GF-D8 (cell line): ENCODE results near the gene XRCC6.
"Not testable (repeated sequence)": the region's sequence is repeated elsewhere in the genome, so short reads cannot be mapped to it uniquely, and the experiment has no call there.

ENCODE experiments used
- DNase-seq: peaks from one replicate; lab custom pipeline; 2025; lab: John Stamatoyannopoulos, UW

The XRCC6 gene

DNA sequence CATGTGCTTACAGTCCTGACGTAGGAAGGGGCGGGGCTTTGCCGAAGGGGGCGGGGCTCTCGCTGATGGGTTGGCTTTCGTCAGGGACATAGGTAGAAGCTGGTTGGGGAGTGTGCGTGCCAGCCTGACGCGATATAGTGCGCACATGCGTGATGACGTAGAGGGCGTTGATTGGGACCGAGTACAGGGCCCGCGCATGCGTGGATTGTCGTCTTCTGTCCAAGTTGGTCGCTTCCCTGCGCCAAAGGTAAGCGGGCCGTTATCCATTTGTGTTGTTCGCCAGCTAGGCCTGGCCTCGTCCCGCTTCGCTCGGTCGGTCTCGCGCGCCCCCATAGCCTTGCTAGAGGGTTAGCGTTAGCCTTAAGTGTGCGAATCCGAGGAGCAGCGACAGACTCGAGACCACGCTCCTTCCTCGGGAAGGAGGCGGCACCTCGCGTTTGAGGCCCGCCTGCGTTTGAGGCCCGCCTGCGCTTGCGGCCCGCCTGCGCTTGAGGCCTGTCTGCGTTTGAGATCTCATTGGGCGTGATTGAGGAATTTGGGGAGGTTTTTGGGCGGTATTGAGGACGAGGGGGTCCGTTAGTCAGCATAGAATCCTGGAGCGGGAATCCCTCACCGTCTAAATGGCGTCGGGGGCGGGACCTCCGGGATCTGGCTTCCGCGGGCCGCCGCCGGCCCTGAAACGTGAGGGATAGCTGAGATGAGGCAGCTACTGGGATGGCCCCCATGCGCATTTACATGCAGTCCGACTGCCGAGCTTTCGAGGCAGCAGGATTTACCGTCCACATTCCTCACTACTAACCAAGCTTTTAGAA lies at the start of gene XRCC6:
XRCC6 (plus strand) TSS at position 197 of the 812 bp plus-strand sequence. CDS start 710 bp downstream, outside the sequence.
- DNase-seq: peak; percentile 98

DNA sequence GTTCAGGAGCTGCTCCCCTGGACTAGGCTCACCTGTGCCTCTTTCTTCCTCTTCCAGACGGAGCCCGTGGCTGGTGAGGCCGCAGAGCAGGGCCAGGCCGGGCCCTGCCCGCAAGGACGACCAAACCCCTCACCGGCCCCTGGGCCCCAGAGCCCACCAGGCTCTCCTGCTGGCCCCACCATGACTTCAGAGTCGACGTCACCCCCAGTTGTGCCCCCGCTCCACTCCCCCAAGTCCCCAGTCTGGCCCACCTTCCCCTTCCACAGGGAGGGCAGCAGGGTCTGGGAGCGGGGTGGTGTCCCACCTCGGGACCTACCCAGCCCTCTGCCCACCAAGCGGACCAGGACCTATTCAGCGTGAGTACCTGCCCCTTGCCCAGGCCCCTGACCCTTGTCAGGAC lies 49.3 kb upstream of the XRCC6 start:
- no peak for DNase-seq

GRCh38 chr22:41572305-41572704 lies 48.8 kb upstream of the XRCC6 start:
- DNase-seq: not testable (repeated sequence)

DNA sequence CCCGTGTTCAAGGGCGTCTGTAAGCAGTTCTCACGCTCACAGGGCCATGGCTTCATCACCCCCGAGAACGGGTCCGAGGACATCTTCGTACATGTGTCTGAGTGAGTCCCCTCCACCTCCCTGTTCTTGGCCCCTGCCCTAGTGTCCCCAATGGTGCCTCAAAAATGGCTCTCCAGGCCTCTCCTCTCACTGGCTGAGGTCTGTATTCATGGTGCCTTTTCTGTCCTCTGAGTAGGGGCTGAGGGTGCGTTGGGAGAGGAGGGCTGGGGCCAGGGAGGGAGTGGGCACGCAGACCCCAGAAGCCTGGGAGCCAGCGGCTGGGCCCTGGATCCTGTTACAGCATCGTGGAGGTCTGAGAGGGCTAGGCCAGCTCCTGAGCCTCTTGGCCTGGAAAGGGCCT lies 47.4 kb upstream of the XRCC6 start:
- no peak for DNase-seq

DNA sequence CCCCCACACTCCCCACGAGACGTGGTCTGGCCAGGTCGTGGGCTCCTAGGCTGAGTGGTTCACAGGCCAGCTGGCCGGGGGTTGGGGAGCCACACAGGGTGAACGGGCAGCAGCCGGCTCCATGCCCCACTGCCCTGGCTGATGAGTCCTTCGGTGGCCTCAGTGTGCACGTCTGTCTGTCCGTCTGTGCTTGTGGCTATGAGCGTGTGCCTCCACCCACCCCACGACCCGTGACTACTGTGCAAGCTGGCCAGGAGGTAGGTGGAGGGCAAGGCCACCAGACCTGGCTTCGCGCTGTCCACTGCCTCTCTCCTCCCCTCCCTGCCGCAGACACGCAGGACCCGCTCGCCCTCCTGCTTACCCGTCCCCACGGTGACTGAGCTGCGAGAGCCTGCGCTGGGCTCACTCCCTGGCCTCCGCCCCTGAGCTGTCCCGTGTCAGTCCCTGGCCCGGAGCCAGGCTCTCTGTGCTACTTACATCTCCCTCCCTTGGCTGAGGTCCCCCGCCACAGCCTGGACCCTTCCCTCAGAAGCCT lies 46.2 kb upstream of the XRCC6 start:
- DNase-seq: no peak

GRCh38 chr22:41575533-41575932 lies 45.6 kb upstream of the XRCC6 start:
- DNase-seq: no peak

DNA sequence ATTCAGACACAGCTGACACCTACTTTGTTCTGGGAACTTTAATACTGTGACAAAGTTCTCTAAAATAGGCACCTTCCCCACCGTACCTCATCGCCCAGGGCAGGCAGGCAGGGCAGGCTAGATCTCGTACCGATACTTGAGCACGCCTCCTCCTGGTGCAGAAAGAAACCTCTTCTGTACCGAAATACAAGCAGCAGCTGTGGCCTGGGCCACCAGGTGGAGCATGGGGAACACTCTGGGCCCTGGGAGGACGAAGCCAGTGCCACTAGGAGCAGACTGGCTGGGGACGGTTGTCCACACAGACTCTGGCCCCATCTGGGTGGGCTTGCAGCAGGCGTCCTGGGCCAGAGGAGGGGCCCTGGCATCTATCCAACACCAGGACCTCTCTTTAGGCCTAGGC lies 44.2 kb upstream of the XRCC6 start:
- no peak for DNase-seq

GRCh38 chr22:41578114-41578513 lies 43.0 kb upstream of the XRCC6 start:
- no peak for DNase-seq

GRCh38 chr22:41578818-41579217 lies 42.3 kb upstream of the XRCC6 start:
- DNase-seq: no peak

GRCh38 chr22:41579297-41579996 lies 41.6 kb upstream of the XRCC6 start:
- DNase-seq: no peak

GRCh38 chr22:41579997-41580355 lies 41.1 kb upstream of the XRCC6 start:
- DNase-seq: no peak

GRCh38 chr22:41582694-41583093 lies 38.4 kb upstream of the XRCC6 start:
- no peak for DNase-seq

DNA sequence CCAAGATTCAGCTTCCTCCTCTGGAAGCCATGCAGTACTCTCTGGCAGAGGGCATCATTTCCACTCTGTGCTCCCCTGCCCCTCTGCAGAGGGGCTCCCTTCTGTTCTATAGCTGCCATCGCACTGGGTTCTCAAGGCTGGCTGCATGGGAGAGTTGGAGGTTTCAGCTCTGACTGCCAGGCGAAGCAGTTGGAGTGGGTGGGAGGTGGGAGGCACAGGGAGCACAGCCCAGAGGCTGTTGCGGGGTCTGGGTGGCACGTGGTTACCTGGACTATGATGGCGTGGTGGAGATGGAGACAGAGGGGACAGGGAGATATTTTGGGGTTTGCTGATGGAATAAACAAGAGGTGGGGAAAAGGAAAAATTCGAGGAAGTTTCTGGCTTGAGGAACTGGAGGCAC lies 36.2 kb upstream of the XRCC6 start:
- no peak for DNase-seq

GRCh38 chr22:41585898-41586297 lies 35.2 kb upstream of the XRCC6 start:
- no peak for DNase-seq

GRCh38 chr22:41587347-41587723 lies 33.8 kb upstream of the XRCC6 start:
- DNase-seq: no peak

- DNase-seq: peak; percentile 98
These were observed 31.5 kb upstream of the XRCC6 start, which contains the start of gene PMM1 for GRCh38 chr22:41589391-41590241. PMM1 (minus strand) TSS chr22:41589840; CDS start chr22:41589805, 35 bp downstream.

- DNase-seq: not testable (repeated sequence)
These were observed 27.6 kb upstream of the XRCC6 start for GRCh38 chr22:41593336-41593960.

DNA sequence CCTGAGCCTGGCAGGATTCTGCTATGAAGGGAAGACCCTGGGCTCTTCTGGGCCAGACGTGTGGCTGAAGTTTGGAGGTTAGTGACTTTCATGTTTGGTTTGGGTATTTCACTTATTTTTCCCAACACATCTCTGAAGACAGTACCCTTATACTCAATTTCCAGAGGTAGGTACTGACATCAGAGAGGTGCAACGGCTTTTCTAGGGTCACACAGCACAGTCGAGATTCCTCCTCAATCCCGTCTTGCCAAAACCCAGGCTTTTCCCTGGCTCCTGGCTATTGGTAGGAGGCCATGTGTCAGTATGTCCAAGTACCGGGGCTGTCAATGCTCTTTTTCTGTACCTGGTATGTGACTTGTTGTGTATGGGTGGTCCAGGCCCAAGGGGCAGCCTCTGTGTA lies 25.4 kb upstream of the XRCC6 start:
- no peak for DNase-seq

DNA sequence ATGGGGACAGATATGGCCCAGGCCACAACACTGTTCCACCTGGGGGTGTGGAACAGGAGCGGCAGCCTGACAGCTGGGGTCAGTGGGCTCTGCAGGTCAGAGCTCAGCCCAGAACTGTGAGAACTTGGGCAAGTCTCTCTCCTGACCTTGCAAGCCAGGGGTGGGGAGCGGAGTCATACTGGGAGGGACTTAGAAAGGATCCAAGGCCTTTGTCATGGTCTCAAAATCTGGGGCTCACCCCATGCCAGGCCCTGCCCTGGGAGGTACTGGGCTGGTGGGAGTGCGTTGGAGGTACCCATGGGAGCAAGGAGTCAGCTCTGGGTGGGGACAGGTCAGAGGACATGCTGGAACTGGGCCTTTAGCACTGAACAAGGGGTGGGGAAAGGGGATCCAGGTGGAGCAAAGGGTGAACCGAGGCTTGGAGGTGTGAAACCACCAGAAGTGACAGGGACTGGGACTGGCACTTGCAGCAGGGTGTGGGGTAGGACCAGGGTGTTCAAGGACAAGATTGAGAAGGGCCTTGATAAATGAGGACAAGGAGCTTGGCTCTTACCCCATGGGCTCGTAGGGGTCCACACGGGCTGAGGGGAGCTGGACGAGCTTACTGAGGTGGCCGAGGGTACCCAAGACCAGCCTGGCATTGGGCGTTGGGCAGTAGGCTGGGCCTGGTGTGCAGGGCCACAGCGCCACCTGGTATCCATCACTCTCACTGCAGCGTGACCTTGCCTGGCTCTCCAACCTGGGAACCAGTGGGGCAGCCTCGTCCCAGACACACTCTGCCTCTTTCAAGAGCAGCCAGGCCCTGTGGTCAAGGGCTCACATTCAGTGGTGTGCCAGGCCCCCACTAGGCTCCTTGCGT lies 24.1 kb upstream of the XRCC6 start:
- peak; percentile 5 for DNase-seq

DNA sequence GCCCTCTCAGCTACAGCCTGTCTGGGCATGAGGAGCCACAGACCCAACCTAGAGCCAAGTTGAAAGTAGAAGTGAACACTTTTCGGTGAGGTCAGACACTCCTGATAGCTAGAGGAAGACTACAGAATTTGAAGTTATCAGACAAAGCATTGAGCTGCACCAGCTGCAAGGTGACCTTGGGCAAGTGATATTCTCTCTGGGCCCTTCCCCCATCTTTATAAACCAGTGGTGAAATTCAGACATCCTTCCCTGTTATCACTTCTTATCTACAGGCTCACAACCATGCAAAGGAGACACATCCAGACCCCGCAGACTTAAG lies 23.5 kb upstream of the XRCC6 start:
- no peak for DNase-seq

GRCh38 chr22:41598081-41598480 lies 23.0 kb upstream of the XRCC6 start:
- no peak for DNase-seq
